HepG2 (cell line): ENCODE results near the gene NPTX2. TPM values are rescaled to one million over a fixed set of nuclear protein-coding genes. Genes with fewer than 3 reads are reported as not detected.
"Not testable (repeated sequence)": the region's sequence is repeated elsewhere in the genome, so short reads cannot be mapped to it uniquely, and the experiment has no call there.

Experiments used
- ATAC-seq: fragments of 200-7000 bp; cut with Tn5 transposase; 3 replicates; pipeline ENCODE4 v1.9.1; 2020; ENCODE audit warnings: mild to moderate bottlenecking, moderate library complexity
- BruUV-seq: library from RNA; stranded (reverse); fragments of 400-500 nt; replicated peaks from 2 replicates; lab custom pipeline; 2021; lab: Mats Ljungman, UMichigan
- CTCF ChIA-PET: fragments of 300-600 bp; formaldehyde crosslinking; extraction: SDS; loops from one replicate; lab custom pipeline; 2021; ENCODE audit warnings: low total read pairs, inconsistent platforms, low intra/inter-chr PET ratio; lab: Yijun Ruan, JAX
- POLR2A ChIA-PET: fragments of 350-600 bp; sonication (Branson Sonifier 250); formaldehyde crosslinking; loops from one replicate; lab custom pipeline; 2020; ENCODE audit warnings: antibody characterized with exemption, inconsistent platforms; lab: Yijun Ruan, JAX
- DNase-seq: peaks from one replicate; pipeline ENCODE4 v3.0.0-alpha.2; 2015; ENCODE audit warnings: low spot score
- FAIRE-seq: peaks from 3 replicates; lab custom pipeline; 2011; peaks lifted over from hg19 to GRCh38; lab: Jason Lieb, UNC
- H2AFZ ChIP-seq: one replicate; pipeline ENCODE4 v1.6.1; 2011; ENCODE audit warnings: low read length, inconsistent platforms
- H3K27ac ChIP-seq: fragments of 300-600 bp; 3 replicates; pipeline ENCODE4 v1.8.0; 2011; ENCODE audit warnings: mixed run types, mild to moderate bottlenecking, mixed read lengths, low read length, inconsistent platforms; ENCODE audit not compliant: insufficient read depth; ENCODE audit errors: extremely low read length
- H3K27me3 ChIP-seq, 2 experiments: fragments of 200-600 bp in 1 of 2; 2 replicates in 1 of 2; 3 replicates in 1 of 2; pipeline versions ENCODE4 v1.6.0 to v1.8.0; 2011; ENCODE audit warnings: low read length in 2 of 2, mild to moderate bottlenecking in 2 of 2, moderate library complexity in 2 of 2, inconsistent platforms in 1 of 2; ENCODE audit not compliant: insufficient read depth in 2 of 2, control insufficient read depth in 1 of 2
- H3K36me3 ChIP-seq, 2 experiments: fragments of 200-600 bp in 1 of 2; replicated peaks in 1 of 2; 2 replicates in 1 of 2; 3 replicates in 1 of 2; pipeline versions ENCODE4 v1.5.1 to v1.8.0; 2011; ENCODE audit warnings: low read length in 2 of 2, inconsistent platforms in 1 of 2; ENCODE audit not compliant: insufficient read depth in 2 of 2, control insufficient read depth in 1 of 2
- H3K4me1 ChIP-seq: 2 replicates; pipeline ENCODE4 v1.5.1; 2012; ENCODE audit warnings: low read length, inconsistent platforms; ENCODE audit not compliant: insufficient read depth
- H3K4me2 ChIP-seq: 2 replicates; pipeline ENCODE4 v1.6.0; 2011; ENCODE audit warnings: low read depth, low read length, inconsistent platforms
- H3K4me3 ChIP-seq, 3 experiments: fragments of 200-600 bp in 1 of 3; sonication (generic), shearing (Covaris generic) in 1 of 3; replicated peaks in 1 of 3; 2 replicates each; pipeline ENCODE4 v1.5.1; 2011 to 2016; ENCODE audit warnings: low read length in 3 of 3, inconsistent platforms in 2 of 3, low read depth in 2 of 3, mild to moderate bottlenecking in 2 of 3, control low read depth in 1 of 3, mixed read lengths in 1 of 3; ENCODE audit not compliant: insufficient read depth in 1 of 3
- H3K79me2 ChIP-seq: one replicate; pipeline ENCODE4 v1.6.1; 2011; ENCODE audit warnings: low read length, inconsistent platforms; ENCODE audit not compliant: insufficient read depth
- H3K9ac ChIP-seq: 2 replicates; pipeline ENCODE4 v1.6.0; 2011; ENCODE audit warnings: mild to moderate bottlenecking, low read depth, low read length, inconsistent platforms; ENCODE audit not compliant: insufficient read depth
- H3K9me3 ChIP-seq: 2 replicates; pipeline ENCODE4 v1.5.1; 2012; ENCODE audit warnings: mild to moderate bottlenecking, low read length
- H4K20me1 ChIP-seq: 2 replicates; pipeline ENCODE4 v1.6.0; 2011; ENCODE audit warnings: inconsistent platforms, mild to moderate bottlenecking, low read length, moderate library complexity; ENCODE audit not compliant: insufficient read depth
- AGO2 ChIP-seq: fragments of 200-400 bp; formaldehyde crosslinking; optimal IDR thresholded peaks from 2 replicates; pipeline ENCODE3; 2017; ENCODE audit warnings: mild to moderate bottlenecking, low read depth, low read length, moderate library complexity
- CCDC6 ChIP-seq: sonication (generic); formaldehyde crosslinking; IDR thresholded peaks from 2 replicates; pipeline ENCODE4 v1.8.1; 2022; ENCODE audit warnings: mild to moderate bottlenecking, missing genetic modification reagents, moderate library complexity
- SP5 ChIP-seq: IDR thresholded peaks from 2 replicates; pipeline ENCODE4 v1.6.1; 2016; ENCODE audit warnings: low read depth, borderline replicate concordance
- U2AF2 ChIP-seq: fragments of 200-400 bp; formaldehyde crosslinking; IDR thresholded peaks from 2 replicates; pipeline ENCODE4 v1.6.1; 2017; ENCODE audit warnings: low read depth, mild to moderate bottlenecking, low read length
- ZNF335 ChIP-seq: sonication (generic); formaldehyde crosslinking; IDR thresholded peaks from 2 replicates; pipeline ENCODE4 v1.4.0; 2020; ENCODE audit warnings: missing genetic modification reagents
- ZNF615 ChIP-seq: sonication (generic); formaldehyde crosslinking; IDR thresholded peaks from 2 replicates; pipeline ENCODE4 v1.5.0; 2020; ENCODE audit warnings: mild to moderate bottlenecking, missing genetic modification reagents, borderline replicate concordance
- ZNF660 ChIP-seq: sonication (generic); formaldehyde crosslinking; IDR thresholded peaks from 2 replicates; pipeline ENCODE4 v1.5.1; 2020; ENCODE audit warnings: mild to moderate bottlenecking, low read depth, missing genetic modification reagents, borderline replicate concordance
- WGBS: methylation state at CpG from one replicate; pipeline ENCODE4 v1.1.6; 2017; ENCODE audit warnings: low lambda C conversion rate; 5-methylcytosine and 5-hydroxymethylcytosine counted together
- in situ Hi-C: cut with HindIII; loops from 2 replicates; pipeline ENCODE4 v1.10.0; 2017; ENCODE audit warnings: low pct_unique_long_range_greater_than_20kb; ENCODE audit not compliant: extremely low pct_ligation_motif_present
- intact Hi-C: fragments of 100-400 bp; cut with micrococcal nuclease; formaldehyde crosslinking; loops from one replicate; pipeline ENCODE4 v1.10.0; 2022; ENCODE audit not compliant: unreplicated experiment
- polyA plus RNA-seq, 8 experiments: library from polyadenylated mRNA; depleted of rRNA in 3 of 8; stranded (reverse) in 7 of 8; unstranded in 1 of 8; fragments of >200 nt; fragmentation: Illumina TruSeq in 4 of 8; extraction: Trizol in 4 of 8; gene quantifications; 2 replicates each; pipeline versions ENCODE4 v1.2.1 to v1.2.3, GENCODE V29; 2011 to 2016; ENCODE audit warnings: low read depth in 4 of 8, missing spikeins in 1 of 8, mixed read lengths in 1 of 8; ENCODE audit not compliant: insufficient read depth in 1 of 8
- total RNA-seq, 5 experiments: library from RNA; depleted of rRNA; stranded (reverse); fragments of >200 nt; fragmentation: Illumina TruSeq; extraction: Trizol; gene quantifications; 2 replicates each; pipeline ENCODE4 v1.2.3, GENCODE V29; 2016; ENCODE audit warnings: low read depth in 1 of 5

The NPTX2 gene
- total and polyA plus RNA-seq, 2 of the 13 experiments (the other 11 are each of a cell fraction or from before 2014, with no cell fraction given) = not detected

- TF ChIP-seq ZNF335 = no peak
- TF ChIP-seq U2AF2 = no peak
- no peak for TF ChIP-seq ZNF660
- no peak for TF ChIP-seq AGO2
- no peak for TF ChIP-seq ZNF615 (CRISPR knock-in tag)
- TF ChIP-seq SP5 (CRISPR knock-in tag) = no peak
- no peak for TF ChIP-seq CCDC6
- H2AFZ ChIP-seq = no peak overlapping the region
Observed at GRCh38 chr7:98571986-98572385, 45.1 kb upstream of the NPTX2 start.

DNA sequence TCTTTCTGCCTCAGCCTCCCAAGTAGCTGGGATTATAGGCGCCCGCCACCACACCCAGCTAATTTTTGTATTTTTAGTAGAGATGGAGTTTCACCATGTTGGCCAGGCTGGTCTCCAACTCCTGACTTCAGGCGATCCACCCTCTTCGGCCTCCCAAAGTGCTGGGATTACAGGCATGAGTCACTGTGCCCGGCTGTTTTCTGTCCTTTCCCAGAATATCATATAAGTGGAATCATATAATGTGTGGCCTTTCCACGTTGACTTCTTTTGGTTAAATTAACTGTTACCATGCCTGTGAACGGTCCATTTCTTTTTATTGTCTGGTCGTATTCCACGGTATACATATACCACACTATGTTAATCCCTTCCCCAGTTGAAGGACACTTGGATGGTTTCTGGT lies 44.4 kb upstream of the NPTX2 start:
- H2AFZ ChIP-seq, intact Hi-C loops, in situ Hi-C loops, FAIRE-seq, H4K20me1 ChIP-seq, H3K4me3 ChIP-seq, H3K79me2 ChIP-seq, H3K9me3 ChIP-seq, H3K4me1 ChIP-seq, BruUV-seq, H3K36me3 ChIP-seq, H3K27ac ChIP-seq, H3K9ac ChIP-seq, CTCF ChIA-PET, H3K4me2 ChIP-seq, DNase-seq, ATAC-seq, POLR2A ChIA-PET: not testable (repeated sequence)
- peaks cover 2 to 23% of the 10 kb centered on the region in 2 experiments; a peak in 3 of 5 replicates for H3K27me3 ChIP-seq
- 49% methylated on average over 9 of the region's 9 CpGs for WGBS

More at GRCh38 chr7:98571986-98572385, 45.1 kb upstream of the NPTX2 start:
- no peak for DNase-seq
- ChIA-PET CTCF (no interaction called here), POLR2A (no interaction called here)
- FAIRE-seq = no peak
- no peak for ATAC-seq
- Histone ChIP-seq H4K20me1 (no peaks in the 10 kb centered on the region), H3K4me1 (no peaks in the 10 kb centered on the region), H3K4me2 (no peak overlapping the region), H3K4me3 (no peak overlapping the region), H3K27ac (no peak overlapping the region), H3K9ac (no peak overlapping the region), H3K9me3 (peaks cover 8% of the 10 kb centered on the region; the same call in 1 of the 2 replicates), H3K27me3 (peaks cover 2 to 23% of the 10 kb centered on the region in 2 experiments; a peak in 3 of 5 replicates), H3K79me2 (no peaks in the 10 kb centered on the region), H3K36me3 (no peaks in the 10 kb centered on the region)
- in situ Hi-C loops (no loop called here), intact Hi-C loops (no loop called here)
- no TSS peak for BruUV-seq
- WGBS = 8% methylated on average over 6 of the region's 6 CpGs
